ENCODE results near the gene TCF12. TPM values are rescaled to one million over a fixed set of nuclear protein-coding genes. Genes with fewer than 3 reads are reported as not detected.

The TCF12 gene
- total and polyA plus RNA-seq, 2 donors (not counting 3 experiments of a cell fraction or from before 2014, with no cell fraction given), result 72.1 to 133 TPM

GRCh38 chr15:57019496-57020160, 101.2 kb downstream of the TCF12 start:
- DNase-seq (ENCODE audit: low read depth, low spot score) (no peak), FAIRE-seq (no peak)
- no peaks in the 10 kb centered on the region for H3K27me3 ChIP-seq (ENCODE audit: control insufficient read depth in 2 of 2, insufficient read depth in 2 of 2, low read length in 2 of 2)
- H3K9ac ChIP-seq (replicated peaks; ENCODE audit: extremely low read depth, insufficient read depth, low read length), result no peak overlapping the region
- H3K27ac ChIP-seq (ENCODE audit: insufficient read depth, low read depth, low read length), result no peak overlapping the region
- POLR2A ChIA-PET, result no interaction called here
- peaks cover 6% of the 10 kb centered on the region for H3K4me1 ChIP-seq (ENCODE audit: control insufficient read depth, extremely low read depth, insufficient read depth, low read length)
- no peaks in the 10 kb centered on the region for H3K36me3 ChIP-seq (ENCODE audit: control insufficient read depth in 2 of 2, extremely low read depth in 1 of 2, insufficient read depth in 2 of 2, low read length in 2 of 2)
- TF ChIP-seq FOS (IDR thresholded peaks at IDR 0.05; ENCODE audit: borderline replicate concordance, insufficient read depth, low read length) (no peak), MYC (IDR thresholded peaks at IDR 0.05; ENCODE audit: low read depth, low read length) (no peak), JUN (IDR thresholded peaks at IDR 0.05; ENCODE audit: borderline replicate concordance, insufficient read depth, insufficient read length, low read depth) (no peak), GATA2 (IDR thresholded peaks at IDR 0.05; ENCODE audit: insufficient read depth, insufficient read length, low read depth, low read length) (no peak), POLR2AphosphoS5 (IDR thresholded peaks at IDR 0.05; ENCODE audit: insufficient read depth, low read depth, low read length) (no peak)
- TF ChIP-seq, protein P1, sequence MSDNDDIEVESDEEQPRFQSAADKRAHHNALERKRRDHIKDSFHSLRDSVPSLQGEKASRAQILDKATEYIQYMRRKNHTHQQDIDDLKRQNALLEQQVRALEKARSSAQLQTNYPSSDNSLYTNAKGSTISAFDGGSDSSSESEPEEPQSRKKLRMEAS (IDR thresholded peaks at IDR 0.05; ENCODE audit: insufficient read depth, insufficient read length), result no peak
- H2AFZ ChIP-seq (ENCODE audit: low read depth, low read length), result no peak overlapping the region
- CTCF ChIA-PET, result interaction anchor here (1.3 to 1.7 kb wide), 2 partner anchors 126 to 140 kb away, joined by 4 to 10 read pairs; no protein-coding TSS in a partner anchor
- no peak overlapping the region for H3K4me3 ChIP-seq (replicated peaks in 1 of 3; ENCODE audit: insufficient read depth in 1 of 3, low read depth in 1 of 3, low read length in 3 of 3)
- intact Hi-C loops (cut with micrococcal nuclease), result loop anchor here (5.0 to 10.0 kb wide), 3 partner anchors 195 to 525 kb away; no protein-coding TSS in a partner anchor
- no TSS peak for BruUV-seq (replicated peaks)
- H3K9me3 ChIP-seq (replicated peaks; ENCODE audit: control insufficient read depth, insufficient read depth, low read length), result no peaks in the 10 kb centered on the region
- H4K20me1 ChIP-seq (replicated peaks; ENCODE audit: control insufficient read depth, extremely low read depth, insufficient read depth, low read length), result peaks cover 3% of the 10 kb centered on the region
- no peak overlapping the region for H3K4me2 ChIP-seq (ENCODE audit: insufficient read depth, low read length)
- no peaks in the 10 kb centered on the region for H3K9me1 ChIP-seq (replicated peaks; ENCODE audit: control insufficient read depth, extremely low read depth, insufficient read depth, low read length)
- dilution Hi-C loops (cut with MboI; ENCODE audit: extremely low pct_ligation_motif_present, low sequenced_read_pairs), result no loop called here
- H3K79me2 ChIP-seq (ENCODE audit: control insufficient read depth, insufficient read depth, low read length), result peaks cover 86% of the 10 kb centered on the region
